Activated effector memory CD4-positive, alpha-beta T cell treated with Interleukin-2 at 50 U/mL for 16 hours (primary cell): ENCODE data around the gene IGIP.
A peak's percentile ranks its signal among the peaks of the same experiment; 100 is the strongest.

Source experiments
- DNase-seq: peaks from one replicate; pipeline ENCODE4 v3.0.0-alpha.2; 2020

Gene IGIP

GRCh38 chr5:140168371-140168770 lies 42.6 kb downstream of the IGIP start:
- DNase-seq = no peak

DNA sequence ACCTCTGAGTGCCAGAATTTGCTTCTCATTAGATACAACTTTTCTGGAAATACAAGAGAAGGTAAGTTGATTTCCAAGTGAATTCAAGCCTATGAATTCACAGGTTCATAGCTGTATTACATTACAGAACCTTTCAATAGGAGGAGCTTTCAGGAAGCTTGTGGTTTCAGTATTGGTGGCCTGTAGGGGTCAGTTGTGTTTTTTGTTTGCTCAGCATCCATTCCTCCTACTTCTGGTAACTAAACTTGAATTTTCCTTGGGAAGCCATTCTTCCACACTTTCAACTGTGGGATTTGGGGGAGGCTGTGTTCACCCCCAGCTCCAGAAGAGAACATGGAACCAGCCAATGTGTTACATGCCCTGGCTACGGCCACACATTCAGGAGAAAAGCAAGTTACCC lies 43.7 kb downstream of the IGIP start:
- no peak for DNase-seq

DNA sequence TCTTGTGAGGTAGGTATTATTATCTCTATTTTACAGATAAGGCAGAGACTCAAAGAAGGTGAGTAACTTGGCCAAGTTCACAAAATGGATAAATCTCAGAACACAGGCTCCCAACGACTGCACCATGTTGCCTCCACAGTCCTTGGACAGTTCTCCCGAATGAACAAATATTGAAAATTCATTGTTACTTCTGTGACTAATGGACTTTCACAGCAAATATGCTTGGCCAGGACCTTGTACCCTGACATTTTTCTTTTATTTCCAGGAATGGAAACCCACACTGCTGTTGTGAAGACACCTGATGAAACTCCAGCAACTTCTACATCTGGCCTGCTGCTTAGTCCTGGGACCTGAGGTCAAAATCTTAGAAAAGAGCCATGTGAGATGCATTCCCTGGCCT lies 46.7 kb downstream of the IGIP start:
- DNase-seq = no peak

DNA sequence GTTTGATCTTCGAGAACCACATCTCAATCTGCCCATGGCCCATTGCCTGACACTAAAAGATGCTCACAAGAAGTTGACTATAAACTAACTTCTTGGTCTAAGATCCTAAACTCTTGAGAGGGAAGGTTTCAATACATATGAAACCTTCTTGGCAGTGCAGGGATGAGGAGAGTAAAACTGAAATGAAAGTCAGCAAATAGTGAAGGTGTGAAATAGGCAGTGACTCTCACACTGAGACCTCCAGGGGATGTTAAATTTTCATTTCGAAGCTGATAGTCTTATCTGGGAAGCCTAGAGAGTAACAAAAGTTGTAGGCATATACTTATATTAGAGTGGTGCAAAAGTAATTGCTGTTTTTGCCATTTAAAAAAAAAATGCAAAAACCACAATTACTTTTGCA lies 48.3 kb downstream of the IGIP start:
- no peak for DNase-seq

- DNase-seq = peak; percentile 94
Observed at GRCh38 chr5:140174465-140175366, 49.0 kb downstream of the IGIP start, which contains the start of gene CYSTM1. CYSTM1 (plus strand) TSS chr5:140175188; CDS start chr5:140194466, 19,278 bp downstream.

DNA sequence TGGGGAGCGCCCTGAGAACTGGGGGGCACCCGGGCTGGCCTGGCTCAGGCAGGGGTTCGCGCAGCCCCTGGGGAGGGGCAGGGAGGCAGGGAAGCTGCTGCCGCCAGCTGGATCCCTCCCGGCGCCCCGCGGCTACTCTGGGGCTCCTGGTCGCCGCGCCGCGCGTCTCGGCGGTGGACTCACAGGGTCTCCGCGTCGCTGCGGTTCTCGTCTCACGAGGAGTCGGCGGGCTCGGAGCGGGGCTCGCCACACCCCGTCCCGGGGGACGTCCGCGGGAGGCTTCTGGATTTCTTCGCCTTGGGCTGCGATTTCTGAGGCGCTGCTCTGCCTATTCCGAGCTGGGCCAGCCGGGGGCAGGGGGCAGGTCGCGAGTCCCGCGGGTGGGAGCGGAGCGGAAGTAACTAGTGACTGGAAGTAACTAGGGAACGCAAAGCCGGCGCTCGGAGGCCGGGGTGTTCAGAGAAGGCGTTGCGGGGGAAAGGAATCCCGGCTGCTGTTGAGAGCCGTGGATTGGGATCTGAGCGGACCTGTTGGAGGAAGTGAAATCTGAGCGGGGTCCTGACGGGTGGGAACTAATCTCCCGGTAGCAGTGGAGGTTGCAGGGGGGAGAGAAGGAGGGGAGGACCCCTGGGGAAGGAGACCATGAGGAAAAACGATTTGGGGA lies 49.8 kb downstream of the IGIP start:
- peak; percentile 48 for DNase-seq

- DNase-seq = no peak
Observed at GRCh38 chr5:140176031-140176387, 50.3 kb downstream of the IGIP start.

- no peak for DNase-seq
Observed at GRCh38 chr5:140178086-140178410, 52.3 kb downstream of the IGIP start.

- DNase-seq = no peak
Observed at GRCh38 chr5:140178482-140179116, 52.9 kb downstream of the IGIP start.
